ENCODE results near the gene PCDH9. TPM values are rescaled to one million over a fixed set of nuclear protein-coding genes. Genes with fewer than 3 reads are reported as not detected.

PCDH9 gene
- total RNA-seq, 1 donor from 2014 or later, result 1.7 TPM

GRCh38 chr13:67186995-67187569 lies 43.1 kb downstream of the PCDH9 start:
- Mint-ChIP-seq H3K27ac (no peak overlapping the region), H3K4me3 (ENCODE audit: low read depth) (no peak overlapping the region), H3K36me3 (ENCODE audit: insufficient read depth) (no peaks in the 10 kb centered on the region), H3K9me3 (ENCODE audit: low read depth) (no peaks in the 10 kb centered on the region), H3K27me3 (no peaks in the 10 kb centered on the region), H3K4me1 (ENCODE audit: low read depth) (peaks cover 2% of the 10 kb centered on the region)
- DNase-seq (ENCODE audit: low spot score, unreplicated experiment), result no peak
- TF ChIP-seq, protein P1, sequence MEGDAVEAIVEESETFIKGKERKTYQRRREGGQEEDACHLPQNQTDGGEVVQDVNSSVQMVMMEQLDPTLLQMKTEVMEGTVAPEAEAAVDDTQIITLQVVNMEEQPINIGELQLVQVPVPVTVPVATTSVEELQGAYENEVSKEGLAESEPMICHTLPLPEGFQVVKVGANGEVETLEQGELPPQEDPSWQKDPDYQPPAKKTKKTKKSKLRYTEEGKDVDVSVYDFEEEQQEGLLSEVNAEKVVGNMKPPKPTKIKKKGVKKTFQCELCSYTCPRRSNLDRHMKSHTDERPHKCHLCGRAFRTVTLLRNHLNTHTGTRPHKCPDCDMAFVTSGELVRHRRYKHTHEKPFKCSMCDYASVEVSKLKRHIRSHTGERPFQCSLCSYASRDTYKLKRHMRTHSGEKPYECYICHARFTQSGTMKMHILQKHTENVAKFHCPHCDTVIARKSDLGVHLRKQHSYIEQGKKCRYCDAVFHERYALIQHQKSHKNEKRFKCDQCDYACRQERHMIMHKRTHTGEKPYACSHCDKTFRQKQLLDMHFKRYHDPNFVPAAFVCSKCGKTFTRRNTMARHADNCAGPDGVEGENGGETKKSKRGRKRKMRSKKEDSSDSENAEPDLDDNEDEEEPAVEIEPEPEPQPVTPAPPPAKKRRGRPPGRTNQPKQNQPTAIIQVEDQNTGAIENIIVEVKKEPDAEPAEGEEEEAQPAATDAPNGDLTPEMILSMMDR (IDR thresholded peaks at IDR 0.05; ENCODE audit: unreplicated experiment), result no peak

GRCh38 chr13:67184247-67184646 lies 45.9 kb downstream of the PCDH9 start:
- H3K27me3 Mint-ChIP-seq, result no peaks in the 10 kb centered on the region
- no peak overlapping the region for H3K4me3 Mint-ChIP-seq (ENCODE audit: low read depth)
- TF ChIP-seq, protein P1 (IDR thresholded peaks at IDR 0.05; ENCODE audit: unreplicated experiment), result no peak
- H3K27ac Mint-ChIP-seq, result no peak overlapping the region
- peaks cover 2% of the 10 kb centered on the region for H3K4me1 Mint-ChIP-seq (ENCODE audit: low read depth)
- no peaks in the 10 kb centered on the region for H3K36me3 Mint-ChIP-seq (ENCODE audit: insufficient read depth)
- DNase-seq (ENCODE audit: low spot score, unreplicated experiment), result no peak
- H3K9me3 Mint-ChIP-seq (ENCODE audit: low read depth), result no peaks in the 10 kb centered on the region

DNA sequence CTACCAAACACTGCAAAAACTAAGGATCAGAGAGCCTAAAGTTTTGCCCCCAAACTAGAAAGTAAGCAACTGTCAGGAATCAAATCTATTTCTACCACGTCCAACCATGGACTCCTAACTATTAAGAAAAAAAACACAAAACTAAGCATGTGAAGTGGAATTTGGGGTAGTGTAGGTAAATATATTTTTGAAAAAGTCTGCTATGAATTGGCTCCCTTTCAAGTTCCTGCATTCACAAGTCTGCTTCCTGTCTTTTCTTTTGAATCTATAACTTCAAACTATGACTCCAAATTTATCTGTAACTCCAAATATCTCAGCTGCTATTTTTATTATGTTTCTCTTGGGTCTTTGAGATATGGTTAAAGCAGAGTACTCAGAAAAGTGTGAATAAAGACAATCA lies 47.0 kb downstream of the PCDH9 start:
- Mint-ChIP-seq H3K27ac (no peak overlapping the region), H3K36me3 (ENCODE audit: insufficient read depth) (no peaks in the 10 kb centered on the region), H3K27me3 (no peaks in the 10 kb centered on the region), H3K4me3 (ENCODE audit: low read depth) (no peak overlapping the region), H3K4me1 (ENCODE audit: low read depth) (peaks cover 2% of the 10 kb centered on the region), H3K9me3 (ENCODE audit: low read depth) (no peaks in the 10 kb centered on the region)
- TF ChIP-seq, protein P1 (IDR thresholded peaks at IDR 0.05; ENCODE audit: unreplicated experiment), result no peak
- no peak for DNase-seq (ENCODE audit: low spot score, unreplicated experiment)

DNA sequence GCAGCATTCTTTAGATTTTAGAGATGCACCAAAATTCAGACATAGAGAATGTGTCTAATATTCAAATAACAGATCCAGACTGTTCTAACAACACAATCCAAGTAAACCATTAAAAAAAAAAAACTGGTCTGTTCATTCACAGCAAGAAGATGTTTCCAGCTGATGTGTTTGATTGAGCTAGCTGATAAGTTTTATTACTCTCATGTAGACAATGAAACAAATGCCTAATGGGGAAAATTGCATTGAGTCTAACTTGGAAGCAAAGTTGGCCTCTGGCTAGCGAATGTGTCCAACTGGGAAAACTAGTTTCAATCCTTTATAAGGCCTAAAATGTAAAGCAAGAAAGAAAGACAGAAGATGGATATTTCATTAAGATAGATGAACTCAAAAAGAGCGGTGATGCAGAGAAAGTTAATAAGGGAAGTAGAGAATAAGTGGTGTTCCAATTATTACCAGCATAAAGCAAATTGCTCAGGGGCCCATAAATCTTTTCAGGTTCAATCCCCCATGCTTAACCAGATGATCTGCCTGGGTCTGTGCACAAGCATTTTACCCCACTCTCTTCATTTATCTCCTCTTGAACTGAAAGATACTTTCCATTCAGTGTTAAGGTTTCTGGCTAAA lies 54.2 kb downstream of the PCDH9 start:
- H3K27me3 Mint-ChIP-seq, result no peaks in the 10 kb centered on the region
- DNase-seq (ENCODE audit: low spot score, unreplicated experiment), result no peak
- H3K9me3 Mint-ChIP-seq (ENCODE audit: low read depth), result no peaks in the 10 kb centered on the region
- no peaks in the 10 kb centered on the region for H3K36me3 Mint-ChIP-seq (ENCODE audit: insufficient read depth)
- H3K4me3 Mint-ChIP-seq (ENCODE audit: low read depth), result no peak overlapping the region
- no peak overlapping the region for H3K27ac Mint-ChIP-seq
- TF ChIP-seq, protein P1 (IDR thresholded peaks at IDR 0.05; ENCODE audit: unreplicated experiment), result no peak
- H3K4me1 Mint-ChIP-seq (ENCODE audit: low read depth), result no peaks in the 10 kb centered on the region

DNA sequence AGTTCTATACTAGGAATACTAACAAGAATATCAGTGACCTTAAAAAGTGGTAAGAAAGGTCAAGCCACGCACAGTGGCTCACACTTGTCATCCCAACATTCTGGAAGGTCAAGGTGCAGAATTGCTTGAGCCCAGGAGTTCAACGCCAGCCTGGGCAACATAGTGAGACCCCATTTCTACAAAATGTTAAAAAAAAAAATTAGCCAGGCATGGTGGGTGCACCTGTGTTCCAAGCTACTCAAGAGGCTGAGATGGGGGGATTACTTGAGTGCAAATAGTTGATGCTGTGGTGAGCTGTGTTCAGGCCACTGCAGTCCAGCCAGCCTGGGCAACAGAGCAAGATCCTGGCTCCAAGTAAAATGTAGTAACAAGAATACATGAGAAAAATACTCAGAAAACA lies 61.8 kb downstream of the PCDH9 start:
- H3K27me3 Mint-ChIP-seq, result no peaks in the 10 kb centered on the region
- TF ChIP-seq, protein P1 (IDR thresholded peaks at IDR 0.05; ENCODE audit: unreplicated experiment), result no peak
- no peak overlapping the region for H3K27ac Mint-ChIP-seq
- H3K36me3 Mint-ChIP-seq (ENCODE audit: insufficient read depth), result no peaks in the 10 kb centered on the region
- no peak for DNase-seq (ENCODE audit: low spot score, unreplicated experiment)
- peaks cover 12% of the 10 kb centered on the region for H3K4me1 Mint-ChIP-seq (ENCODE audit: low read depth)
- no peak overlapping the region for H3K4me3 Mint-ChIP-seq (ENCODE audit: low read depth)
- H3K9me3 Mint-ChIP-seq (ENCODE audit: low read depth), result no peaks in the 10 kb centered on the region
